HEK293 (cell line): ENCODE measurements around the gene CACNA1C.

ENCODE experiments used
- CTCF ChIA-PET: fragments of 350-600 bp; formaldehyde crosslinking; extraction: SDS; loops from one replicate; lab custom pipeline; 2021; ENCODE audit warnings: antibody characterized with exemption; lab: Yijun Ruan, JAX
- POLR2A ChIA-PET: fragments of 300-600 bp; formaldehyde crosslinking; extraction: SDS; loops from one replicate; lab custom pipeline; 2020; ENCODE audit warnings: antibody characterized with exemption, inconsistent platforms; lab: Yijun Ruan, JAX
- H3K27ac ChIP-seq: fragments of 200-500 bp; sonication (Bioruptor generic); 2 replicates; pipeline ENCODE4 v1.5.1; 2014; ENCODE audit warnings: low read depth, low read length, control low read depth, inconsistent platforms; ENCODE audit errors: extremely low read depth
- H3K36me3 ChIP-seq, 2 experiments: fragments of 200-500 bp in 1 of 2; sonication (Bioruptor generic) in 1 of 2; 1 replicate in 1 of 2; 2 replicates in 1 of 2; pipeline ENCODE4 v1.5.1; 2014 to 2017; ENCODE audit warnings: inconsistent platforms in 2 of 2, low read length in 2 of 2; ENCODE audit not compliant: control insufficient read depth in 2 of 2, insufficient read depth in 1 of 2
- H3K4me1 ChIP-seq: fragments of 200-500 bp; sonication (Bioruptor generic); 2 replicates; pipeline ENCODE4 v1.5.1; 2014; ENCODE audit warnings: mild to moderate bottlenecking, low read length, inconsistent platforms; ENCODE audit not compliant: control insufficient read depth, insufficient read depth
- H3K4me3 ChIP-seq: 2 replicates; pipeline ENCODE4 v1.5.1; 2011; ENCODE audit warnings: low read depth, mild to moderate bottlenecking, control low read depth, low read length, moderate library complexity
- H3K9me3 ChIP-seq: fragments of 200-500 bp; sonication (Bioruptor generic); 2 replicates; pipeline ENCODE4 v1.5.1; 2014; ENCODE audit warnings: low read depth, low read length, inconsistent platforms; ENCODE audit not compliant: control insufficient read depth, insufficient read depth
- GLI2 ChIP-seq: fragments of 450-650 bp; formaldehyde crosslinking; IDR thresholded peaks from 2 replicates; pipeline ENCODE4; 2017; ENCODE audit warnings: missing biosample characterization, missing genetic modification characterization, low read depth, borderline replicate concordance
- PBX3 ChIP-seq: sonication (generic); formaldehyde crosslinking; IDR thresholded peaks from 2 replicates; pipeline ENCODE4 v1.8.1; 2022; ENCODE audit warnings: mild to moderate bottlenecking, moderate library complexity, missing genetic modification reagents
- ZBTB20 ChIP-seq: fragments of 450-650 bp; formaldehyde crosslinking; IDR thresholded peaks from 2 replicates; pipeline ENCODE4 v1.5.1; 2016; ENCODE audit warnings: missing biosample characterization, missing genetic modification characterization
- ZNF211 ChIP-seq: fragments of 450-650 bp; formaldehyde crosslinking; IDR thresholded peaks from 2 replicates; pipeline ENCODE4 v1.5.1; 2016; ENCODE audit warnings: low read depth, missing biosample characterization, missing genetic modification characterization
- ZNF214 ChIP-seq: fragments of 450-650 bp; formaldehyde crosslinking; IDR thresholded peaks from 2 replicates; pipeline ENCODE4 v1.5.1; 2017; ENCODE audit warnings: missing biosample characterization, mild to moderate bottlenecking, missing genetic modification characterization, borderline replicate concordance
- ZNF274 ChIP-seq, 2 experiments: fragments of 200-500 bp in 1 of 2; fragments of 450-650 bp in 1 of 2; sonication (Bioruptor generic) in 1 of 2; formaldehyde crosslinking in 1 of 2; IDR thresholded peaks; 2 replicates each; pipeline versions ENCODE4 v1.5.1 to v1.6.1; 2014 to 2016; ENCODE audit warnings: borderline replicate concordance in 1 of 2, inconsistent platforms in 1 of 2, low read length in 1 of 2, missing biosample characterization in 1 of 2, missing genetic modification characterization in 1 of 2
- ZNF280D ChIP-seq: fragments of 450-650 bp; formaldehyde crosslinking; IDR thresholded peaks from 2 replicates; pipeline ENCODE4 v1.5.1; 2016; ENCODE audit warnings: missing biosample characterization, missing genetic modification characterization
- ZNF311 ChIP-seq: fragments of 450-650 bp; formaldehyde crosslinking; IDR thresholded peaks from 2 replicates; pipeline ENCODE4 v1.5.1; 2017; ENCODE audit warnings: missing biosample characterization, missing genetic modification characterization, borderline replicate concordance
- ZNF473 ChIP-seq: fragments of 450-650 bp; formaldehyde crosslinking; IDR thresholded peaks from 2 replicates; pipeline ENCODE4 v1.5.1; 2017; ENCODE audit warnings: missing biosample characterization, missing genetic modification characterization
- ZNF660 ChIP-seq: fragments of 450-650 bp; IDR thresholded peaks from 2 replicates; pipeline ENCODE4 v1.5.1; 2018; ENCODE audit warnings: missing biosample characterization, mild to moderate bottlenecking, missing genetic modification characterization
- ZNF843 ChIP-seq: fragments of 450-650 bp; formaldehyde crosslinking; IDR thresholded peaks from 2 replicates; pipeline ENCODE4 v1.5.1; 2016; ENCODE audit warnings: missing biosample characterization, missing genetic modification characterization
- ZSCAN4 ChIP-seq: fragments of 450-650 bp; formaldehyde crosslinking; IDR thresholded peaks from 2 replicates; pipeline ENCODE4 v1.5.1; 2017; ENCODE audit warnings: missing biosample characterization, missing genetic modification characterization

The CACNA1C gene

GRCh38 chr12:2306735-2307134, 253.9 kb downstream of the CACNA1C start:
- ChIA-PET CTCF (no interaction called here), POLR2A (no interaction called here)
- Histone ChIP-seq H3K27ac (no peak overlapping the region), H3K4me3 (no peak overlapping the region), H3K36me3 (no peaks in the 10 kb centered on the region), H3K4me1 (peaks cover 5% of the 10 kb centered on the region; the same call in 1 of the 2 replicates), H3K9me3 (no peaks in the 10 kb centered on the region)
- TF ChIP-seq ZSCAN4 (tag by site-specific recombination) (no peak), PBX3 (no peak)
- TF ChIP-seq, all 188 proteins: peak for 0

- Histone ChIP-seq H3K36me3 (no peaks in the 10 kb centered on the region), H3K4me3 (no peak overlapping the region), H3K27ac (no peak overlapping the region), H3K9me3 (no peaks in the 10 kb centered on the region), H3K4me1 (peaks cover 5% of the 10 kb centered on the region; the same call in 1 of the 2 replicates)
- CTCF ChIA-PET, result no interaction called here
- POLR2A ChIA-PET, result interaction anchor here (0.6 kb wide), 1 partner anchor 25 kb away, joined by 3 read pairs; no protein-coding TSS in a partner anchor
- no peak for TF ChIP-seq ZNF843 (tag by site-specific recombination)
- TF ChIP-seq ZNF280D (tag by site-specific recombination), result no peak
- no peak for TF ChIP-seq ZNF274 (IDR thresholded peaks at IDR 0.05; ENCODE audit: low read length)
- TF ChIP-seq ZNF274 (tag by site-specific recombination; IDR thresholded peaks at IDR 0.05; ENCODE audit: borderline replicate concordance), result no peak
- TF ChIP-seq ZNF211 (tag by site-specific recombination), result no peak
- TF ChIP-seq ZNF660 (tag by site-specific recombination), result no peak
- no peak for TF ChIP-seq ZNF214 (tag by site-specific recombination)
- no peak for TF ChIP-seq ZNF473 (tag by site-specific recombination)
- TF ChIP-seq, all 188 proteins: peak for 0
Observed at GRCh38 chr12:2307550-2307949, 254.8 kb downstream of the CACNA1C start.

- ChIA-PET CTCF (interaction anchor here (0.5 to 1.4 kb wide), 5 partner anchors 10 to 252 kb away, joined by 3 to 4 read pairs (median 4); no protein-coding TSS in a partner anchor), POLR2A (interaction anchor here (0.6 kb wide), 1 partner anchor 13 kb away, joined by 3 read pairs; no protein-coding TSS in a partner anchor)
- Histone ChIP-seq H3K4me3 (no peak overlapping the region), H3K36me3 (no peaks in the 10 kb centered on the region), H3K4me1 (peaks cover 5% of the 10 kb centered on the region; the same call in 1 of the 2 replicates), H3K27ac (no peak overlapping the region), H3K9me3 (no peaks in the 10 kb centered on the region)
- TF ChIP-seq GLI2 (tag by site-specific recombination) (no peak), ZBTB20 (tag by site-specific recombination) (no peak), ZNF311 (tag by site-specific recombination) (no peak)
Observed at GRCh38 chr12:2309647-2310046, 256.9 kb downstream of the CACNA1C start.
